GM19328 (cell line): ENCODE measurements around the gene GCFC2.
A peak's percentile ranks its signal among the peaks of the same experiment; 100 is the strongest.
"Not testable (repeated sequence)": the region's sequence is repeated elsewhere in the genome, so short reads cannot be mapped to it uniquely, and the experiment has no call there.

Experiments
- ATAC-seq: cut with Tn5 transposase; IDR thresholded peaks from one replicate; pipeline ENCODE4 v1.9.1; 2021; ENCODE audit warnings: mild to moderate bottlenecking, moderate library complexity; ENCODE audit not compliant: unreplicated experiment

Gene GCFC2

DNA sequence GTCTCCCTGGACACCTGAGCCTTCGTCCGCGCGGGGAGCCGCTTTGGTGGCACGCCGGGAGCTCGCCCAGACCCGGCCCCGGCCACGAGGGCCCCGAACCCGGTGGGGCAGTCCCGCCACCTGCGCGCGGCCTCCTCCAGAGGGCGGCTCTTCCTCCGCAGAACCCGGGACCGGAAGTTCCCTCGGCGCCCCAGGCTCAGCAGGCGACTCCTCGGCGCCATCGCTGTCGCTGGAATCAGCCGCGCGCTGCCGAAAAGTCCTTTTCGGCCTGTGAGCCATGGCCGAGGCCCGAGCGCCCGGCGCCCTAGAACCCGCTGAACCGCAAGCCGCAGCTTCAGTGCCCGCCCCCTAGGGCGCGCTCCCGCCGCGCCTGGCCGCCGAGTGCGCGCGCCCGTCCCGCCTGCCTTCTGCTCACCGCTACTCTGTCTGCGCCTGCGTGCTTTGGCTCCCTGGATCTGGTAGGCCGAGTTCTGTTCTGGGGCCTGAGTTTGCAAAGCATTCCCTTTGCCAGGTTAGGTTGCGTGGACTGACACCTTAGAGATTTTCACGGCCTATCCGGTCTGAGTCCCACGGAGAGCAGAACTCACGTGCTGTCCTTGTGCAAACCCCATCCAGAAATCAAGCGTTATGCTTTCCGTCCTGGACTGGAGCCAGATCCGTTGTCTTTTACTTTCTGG is at the start of gene GCFC2:
Gene GCFC2 (minus strand): TSS at position 339 of the 677 bp plus-strand sequence. CDS start 60 bp downstream, at position 279.
- peak; percentile 92 for ATAC-seq

DNA sequence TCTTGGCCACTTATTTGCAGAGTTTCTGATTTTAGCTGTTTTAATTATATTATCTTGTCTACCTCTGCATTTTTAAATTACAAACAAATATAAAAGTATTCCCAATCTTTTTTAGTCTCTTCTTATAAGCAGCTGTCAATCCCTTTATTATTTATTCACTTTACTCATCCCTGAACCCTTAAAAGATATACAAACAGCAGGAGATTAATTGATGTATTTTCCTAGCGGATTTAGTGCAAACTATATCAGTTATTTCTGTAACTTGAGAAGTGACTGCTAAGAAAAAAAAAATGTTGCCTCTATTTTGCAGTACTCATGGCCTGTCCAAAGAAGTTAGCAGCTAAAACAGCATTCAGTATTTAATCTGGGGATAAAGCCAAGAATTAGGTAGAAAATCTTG is 42.1 kb upstream of the GCFC2 start:
- ATAC-seq, result no peak

DNA sequence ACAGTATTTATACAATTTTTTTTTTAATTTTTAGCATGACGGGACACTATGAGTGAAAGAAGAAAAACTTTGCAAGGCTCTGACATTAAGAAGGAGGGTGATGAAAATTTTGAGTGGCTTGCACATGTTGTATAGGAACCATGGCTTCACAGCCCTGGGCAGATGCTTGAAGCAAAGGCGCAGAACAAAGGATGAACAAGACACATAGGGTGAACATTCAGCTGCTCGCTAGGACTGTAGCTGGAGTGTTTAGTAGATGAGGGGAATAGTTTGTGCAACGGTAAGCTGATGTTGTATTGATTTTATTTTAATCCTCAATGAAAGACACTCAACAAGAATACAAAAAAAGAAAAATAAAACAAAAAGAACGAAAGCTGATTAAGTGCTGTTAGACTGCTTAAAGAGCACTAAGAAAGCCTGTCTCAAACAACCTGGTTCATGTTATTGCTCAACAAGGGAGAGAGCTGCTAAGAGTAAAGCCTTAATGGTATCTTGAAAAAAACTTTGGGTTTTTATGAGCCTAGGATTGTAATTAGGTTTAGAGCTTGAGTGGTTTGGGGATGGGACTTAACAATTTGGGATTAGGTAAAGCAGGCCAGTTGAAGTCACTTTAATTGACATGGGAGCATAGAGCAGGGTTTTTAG is 41.2 kb upstream of the GCFC2 start:
- ATAC-seq, result no peak

DNA sequence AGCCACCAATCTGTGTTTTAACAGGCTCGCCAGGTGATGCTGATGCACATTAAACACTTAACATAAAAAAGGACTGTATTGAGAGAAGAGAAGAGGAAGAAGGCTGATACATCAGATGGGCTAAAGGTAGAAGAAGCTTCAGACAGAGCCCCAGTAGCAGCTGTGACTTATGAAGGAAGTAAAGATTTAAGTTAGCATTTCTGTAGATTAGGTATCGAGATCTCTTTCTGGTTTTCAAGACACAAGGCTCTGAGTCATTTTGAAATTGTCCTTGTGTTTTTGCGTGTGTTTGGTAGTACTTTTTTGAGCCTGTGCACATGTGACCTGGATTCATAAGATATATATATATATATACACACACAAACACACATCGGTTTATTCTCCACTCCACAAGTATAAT is 40.6 kb upstream of the GCFC2 start:
- no peak for ATAC-seq

DNA sequence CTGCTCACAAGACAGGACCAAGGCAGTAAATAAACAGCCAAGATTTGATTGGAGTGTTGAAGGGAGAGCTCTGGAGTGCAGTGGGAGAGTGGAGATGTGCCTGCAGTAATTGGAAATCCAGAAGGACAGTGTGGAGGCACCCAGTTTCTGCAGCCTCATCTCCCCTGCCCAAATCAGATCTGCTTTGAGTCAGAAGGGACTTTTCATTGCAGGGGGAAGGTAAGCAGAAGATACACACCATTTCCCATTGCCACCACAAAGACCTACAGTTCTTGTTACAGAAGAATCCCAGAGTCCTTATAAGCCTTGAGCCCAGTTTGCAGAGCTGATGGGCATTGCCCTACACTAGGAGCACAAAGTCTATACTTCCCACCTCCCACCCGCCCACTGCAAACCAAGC is 27.2 kb upstream of the GCFC2 start:
- ATAC-seq, result no peak

DNA sequence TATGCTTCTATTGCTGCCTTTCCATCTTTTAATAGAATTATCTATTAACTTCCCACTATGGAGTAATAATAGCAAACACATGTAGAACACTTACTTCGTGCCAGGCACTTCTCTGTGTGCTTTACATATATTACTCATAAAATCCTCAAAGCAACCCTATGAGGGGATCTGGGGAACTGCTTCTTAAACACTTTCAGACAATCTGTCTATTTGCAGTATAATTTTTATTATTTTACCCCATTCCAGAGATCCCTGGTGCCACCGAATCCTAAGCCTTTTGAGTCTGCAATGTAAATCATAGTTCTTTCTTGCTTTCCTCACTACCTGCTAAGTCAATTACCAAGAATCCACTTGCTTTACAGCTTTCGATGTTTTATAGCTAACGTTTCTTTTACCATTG is 25.6 kb upstream of the GCFC2 start:
- no peak for ATAC-seq

DNA sequence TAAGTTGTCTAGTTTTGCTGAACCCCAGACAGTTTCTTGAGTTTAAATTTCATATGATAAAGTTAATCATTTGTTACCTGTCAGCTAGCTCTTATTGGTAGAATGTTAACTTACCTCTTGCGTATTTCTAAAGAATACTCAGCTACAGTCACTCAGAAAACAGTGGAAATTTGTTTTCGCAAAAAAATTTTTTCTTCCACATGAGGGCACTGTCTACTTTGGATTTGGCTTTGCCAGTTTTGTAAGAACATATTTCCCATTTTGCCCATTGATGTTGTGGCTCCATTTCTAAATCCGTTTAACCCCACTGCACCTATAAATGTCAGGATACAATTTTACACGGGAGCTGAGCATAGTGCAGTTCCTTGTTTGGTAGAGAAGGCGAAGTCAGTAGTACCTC is 19.1 kb upstream of the GCFC2 start:
- ATAC-seq, result no peak

DNA sequence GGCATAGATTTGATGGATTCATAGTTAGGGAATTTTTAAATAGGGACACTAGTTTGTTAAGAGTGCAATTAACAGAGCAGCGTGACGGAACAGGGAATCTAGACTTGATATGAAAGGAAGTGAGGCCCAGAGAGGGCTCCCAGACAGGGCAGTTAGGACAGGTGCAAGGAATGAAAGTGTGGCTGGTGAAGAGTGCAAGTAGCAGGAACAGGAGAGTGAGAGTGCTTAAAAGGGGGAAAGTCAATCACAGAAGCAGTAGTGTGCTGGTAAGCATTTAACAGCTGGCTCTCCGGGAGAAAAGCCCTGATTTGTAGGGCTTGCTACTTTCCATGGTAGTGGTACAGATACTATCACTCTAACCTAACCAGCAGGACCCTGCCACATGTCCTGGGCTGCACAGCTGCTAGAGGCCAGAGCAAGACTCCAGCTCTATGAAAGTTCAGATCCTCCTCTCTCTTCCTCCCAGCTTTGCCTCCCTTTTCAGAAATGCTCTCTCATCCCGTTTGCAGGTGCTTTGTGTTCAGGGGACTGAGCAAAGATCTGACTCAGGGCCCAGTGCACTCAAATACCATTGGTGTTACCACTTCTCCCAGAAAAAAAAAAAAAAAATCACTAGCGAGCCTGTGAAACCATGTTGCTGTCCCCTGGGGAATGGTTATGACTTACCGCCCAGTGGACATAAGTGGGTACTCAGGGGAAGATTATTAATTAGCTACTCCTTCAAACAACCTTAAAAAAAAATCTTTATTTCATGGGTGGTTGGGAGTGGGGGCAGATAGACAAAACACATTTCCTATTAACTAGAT is 18.1 kb upstream of the GCFC2 start:
- ATAC-seq, result no peak

DNA sequence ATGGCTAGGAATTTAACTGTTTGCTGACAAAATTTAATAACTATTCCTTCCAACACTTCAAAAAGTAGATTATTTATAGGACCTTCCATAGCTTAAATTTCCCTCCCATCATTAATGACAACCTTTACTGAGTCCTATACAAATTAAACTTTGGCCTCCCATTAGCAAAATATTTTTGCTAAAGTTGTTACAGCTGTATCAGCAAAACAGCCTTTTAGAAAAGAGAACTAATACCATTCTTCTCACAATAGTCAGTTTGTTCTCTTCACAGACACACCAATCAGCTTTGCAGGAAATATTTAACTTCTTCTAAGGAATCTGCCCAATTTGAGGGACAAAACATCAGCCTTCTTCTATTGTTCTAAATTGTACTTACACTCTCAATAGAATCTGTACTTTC is 12.0 kb upstream of the GCFC2 start:
- ATAC-seq, result no peak

DNA sequence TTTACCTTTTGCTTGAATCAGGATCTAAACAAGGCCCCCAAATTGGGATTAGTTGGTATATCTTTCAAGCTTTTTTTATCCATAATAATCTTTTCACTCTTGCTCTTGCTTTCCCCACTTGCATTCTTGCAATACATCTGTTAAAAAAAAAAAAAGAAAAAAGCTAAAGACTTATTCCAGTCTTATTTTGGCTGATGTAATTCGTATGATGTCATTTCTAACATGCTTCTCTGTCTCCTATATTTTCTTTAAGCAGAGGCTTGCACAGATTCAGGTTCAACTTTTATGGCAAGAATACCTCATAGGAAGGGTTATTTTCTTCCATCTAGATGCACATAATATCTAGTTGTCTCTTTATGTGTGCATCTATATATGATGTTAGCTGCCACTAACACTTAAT is 9.8 kb upstream of the GCFC2 start:
- no peak for ATAC-seq

DNA sequence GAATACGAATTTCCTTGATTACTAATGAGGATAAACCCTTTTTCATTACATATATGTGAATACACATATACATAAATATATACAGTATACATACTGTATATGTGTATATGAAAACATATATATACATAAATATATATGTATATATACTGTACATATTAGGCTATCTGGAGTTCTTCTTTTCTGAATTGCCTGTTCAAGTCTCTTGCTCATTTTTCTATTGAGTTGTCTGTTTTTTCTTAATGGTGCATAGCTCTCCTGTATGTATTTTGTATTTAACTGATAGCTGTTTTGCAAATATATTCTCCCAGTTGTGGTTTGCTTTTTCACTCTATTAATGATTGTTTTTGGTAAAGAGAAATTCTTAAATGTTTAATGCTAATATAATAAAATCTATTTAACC is 8.9 kb upstream of the GCFC2 start:
- no peak for ATAC-seq

DNA sequence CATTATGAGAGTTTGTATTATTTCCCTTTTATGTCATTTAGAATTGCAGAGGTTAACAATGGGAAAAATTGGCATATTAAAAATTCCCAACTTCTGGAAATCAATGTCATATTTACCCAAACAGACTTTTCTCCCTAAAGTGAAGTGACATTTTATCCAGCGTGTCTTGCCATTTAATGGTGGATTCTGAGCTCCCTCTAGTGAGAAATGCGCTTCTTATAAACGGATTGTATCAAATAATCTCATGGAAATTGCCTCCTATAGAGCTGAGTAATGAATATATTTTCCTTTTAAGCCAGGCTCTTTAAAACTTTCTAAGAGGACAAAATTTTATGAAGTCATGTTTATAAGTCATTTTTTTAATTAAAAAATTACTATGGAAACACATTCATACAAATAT is 5.7 kb upstream of the GCFC2 start:
- no peak for ATAC-seq

DNA sequence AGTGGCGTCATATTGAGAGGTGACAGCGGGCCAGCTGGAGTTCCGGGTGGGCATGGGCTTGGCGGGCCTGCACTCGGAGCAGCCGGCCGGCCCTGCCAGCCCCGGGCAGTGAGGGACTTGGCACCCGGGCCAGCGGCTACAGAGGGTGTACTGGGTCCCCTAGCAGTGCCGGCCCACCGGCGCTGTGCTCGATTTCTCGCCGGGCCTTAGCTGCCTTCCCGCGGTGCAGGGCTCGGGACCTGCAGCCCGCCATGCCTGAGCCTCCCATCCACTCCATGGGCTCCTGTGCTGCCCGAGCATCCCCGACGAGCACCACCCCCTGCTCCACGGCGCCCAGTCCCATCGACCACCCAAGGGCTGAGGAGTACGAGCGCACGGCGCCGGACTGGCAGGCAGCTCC is 875 bp upstream of the GCFC2 start:
- not testable (repeated sequence) for ATAC-seq

DNA sequence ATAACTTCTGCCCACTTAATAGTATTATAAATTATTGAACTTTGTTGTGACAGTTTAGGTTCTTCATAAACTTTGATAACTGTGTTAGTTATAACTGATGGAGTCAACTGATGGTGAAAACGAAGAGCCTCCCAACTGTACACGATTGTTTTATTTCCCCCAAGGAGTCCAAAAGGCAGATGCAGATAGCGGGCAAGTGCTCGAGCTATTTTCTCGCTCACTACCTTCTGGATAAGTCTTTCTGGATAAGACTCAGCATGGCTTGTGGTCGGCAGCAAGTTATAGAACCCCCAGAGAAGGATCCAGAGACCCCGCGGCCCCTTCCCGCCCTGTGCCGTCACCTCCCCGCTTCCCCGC is 517 bp downstream of the GCFC2 start:
- ATAC-seq, result peak; percentile 29

DNA sequence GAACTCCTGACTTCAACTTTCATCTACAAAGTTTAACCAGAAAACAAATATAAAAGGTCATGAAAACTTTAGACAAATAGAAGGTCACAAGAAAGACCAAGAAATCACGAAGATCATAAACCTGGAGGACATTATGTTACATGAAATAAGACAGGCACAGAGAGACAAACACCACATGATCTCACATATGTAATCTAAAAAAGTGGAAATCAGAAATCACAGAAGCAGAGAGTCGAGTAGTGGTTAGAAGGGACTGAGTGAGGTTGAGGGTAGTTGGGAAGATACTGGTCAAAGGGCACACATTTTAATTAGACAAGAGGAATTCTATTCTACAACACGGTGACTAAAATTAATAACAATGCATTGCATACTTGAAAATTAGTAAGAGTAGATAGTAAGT is 1.4 kb downstream of the GCFC2 start:
- ATAC-seq, result no peak

DNA sequence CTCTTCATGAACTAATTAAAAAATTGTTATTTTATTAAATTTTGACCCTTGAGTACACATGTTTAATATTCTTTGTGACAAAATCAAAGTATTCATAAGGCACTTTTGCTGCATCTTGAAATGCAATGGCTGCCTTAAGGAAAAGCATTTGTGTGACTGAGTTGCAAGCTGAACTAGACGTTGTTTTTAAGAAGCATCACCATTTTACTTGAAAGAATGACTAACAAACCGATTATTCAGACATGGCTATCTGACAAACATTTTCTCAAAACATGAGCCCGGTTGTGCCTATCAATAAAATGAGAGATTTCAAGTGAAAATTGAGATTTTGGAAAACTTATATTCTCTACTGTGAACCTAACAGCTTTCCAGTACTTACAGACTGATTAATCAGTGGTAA is 2.8 kb downstream of the GCFC2 start:
- ATAC-seq, result no peak

DNA sequence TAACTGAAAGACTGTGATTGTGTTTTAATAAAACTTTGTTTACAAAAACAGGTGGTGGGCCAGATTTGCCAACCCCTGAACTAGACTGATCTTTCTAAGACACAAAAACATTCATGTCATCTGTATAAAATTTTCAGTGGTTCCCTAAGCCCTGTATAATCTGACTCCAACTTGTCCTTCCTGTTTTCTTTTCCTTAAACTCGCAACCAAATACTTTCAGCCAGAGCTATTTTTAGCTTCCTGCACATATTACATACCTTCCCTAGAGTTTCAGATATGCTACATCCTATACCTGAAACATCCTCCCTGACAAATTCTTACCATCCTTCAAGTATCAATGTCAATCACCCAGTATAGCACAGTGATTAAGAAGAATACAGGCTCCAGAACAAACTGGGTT is 4.8 kb downstream of the GCFC2 start:
- no peak for ATAC-seq

DNA sequence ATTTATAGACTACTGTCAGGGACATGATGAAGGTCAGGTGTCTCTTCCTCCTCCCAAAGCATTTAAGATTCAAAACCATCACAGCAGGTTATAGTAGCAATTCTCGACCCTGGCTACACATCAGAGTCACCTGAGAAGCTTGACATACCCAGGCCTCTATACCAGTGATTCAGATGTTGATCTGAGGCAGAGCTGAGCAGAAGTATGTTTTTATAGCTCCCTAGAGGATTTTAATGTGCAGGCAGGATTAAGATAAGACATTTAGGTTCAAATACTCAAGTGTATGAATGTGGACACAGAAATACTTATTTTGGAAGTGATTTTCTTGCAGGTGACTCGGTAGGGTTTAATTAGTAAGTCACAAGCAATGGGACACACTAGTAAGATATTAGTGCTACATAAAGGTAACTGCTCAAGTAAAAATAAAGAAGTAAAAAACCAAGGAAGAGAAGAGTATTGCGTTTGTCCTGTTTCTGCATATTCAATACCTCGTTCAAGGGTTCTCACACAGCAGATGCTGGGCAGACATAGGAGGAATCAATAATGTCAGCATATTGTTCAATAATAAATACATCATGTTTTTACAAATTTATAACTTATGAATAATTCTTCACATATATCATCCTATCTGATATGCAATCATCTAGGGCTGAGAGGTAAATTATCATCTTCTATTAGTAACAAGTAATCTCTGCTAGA is 7.0 kb downstream of the GCFC2 start:
- ATAC-seq, result no peak

DNA sequence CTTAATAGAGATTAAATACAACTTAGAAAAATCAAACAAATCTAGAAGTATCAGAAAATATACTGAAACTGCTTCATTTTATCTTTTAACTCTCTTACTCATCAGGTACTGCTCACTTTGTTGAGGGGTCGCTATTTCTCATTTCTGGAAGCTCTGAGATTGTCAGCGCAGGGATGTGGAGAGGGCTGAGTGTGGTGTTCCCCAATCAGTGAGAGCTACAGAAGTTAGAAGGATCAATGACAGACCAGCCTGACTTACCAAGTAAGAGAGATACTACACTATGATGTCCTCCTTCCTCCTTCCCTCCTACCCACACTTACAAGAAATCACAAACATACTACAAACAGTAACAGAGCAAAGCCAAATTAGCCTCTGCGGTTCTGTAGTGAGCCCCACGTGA is 8.1 kb downstream of the GCFC2 start:
- ATAC-seq, result no peak

DNA sequence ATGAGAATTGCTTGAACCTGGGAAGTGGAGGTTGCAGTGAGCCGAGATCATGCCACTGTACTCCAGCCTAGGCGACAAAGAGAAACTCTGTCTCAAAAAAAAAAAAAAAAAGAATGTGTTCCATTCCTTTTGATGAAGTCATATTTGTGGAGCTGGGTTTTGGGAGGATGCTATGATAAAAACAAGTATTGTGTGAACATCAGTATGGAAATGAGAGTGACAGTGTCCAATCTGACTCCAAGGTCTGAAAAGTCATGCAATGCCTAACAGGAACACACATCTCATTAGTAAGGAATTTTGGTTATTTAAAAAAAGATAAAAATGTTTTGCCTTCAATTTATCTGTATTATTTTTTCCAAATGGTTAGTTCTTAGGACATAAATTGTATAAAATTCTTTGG is 11.8 kb downstream of the GCFC2 start:
- ATAC-seq, result no peak

DNA sequence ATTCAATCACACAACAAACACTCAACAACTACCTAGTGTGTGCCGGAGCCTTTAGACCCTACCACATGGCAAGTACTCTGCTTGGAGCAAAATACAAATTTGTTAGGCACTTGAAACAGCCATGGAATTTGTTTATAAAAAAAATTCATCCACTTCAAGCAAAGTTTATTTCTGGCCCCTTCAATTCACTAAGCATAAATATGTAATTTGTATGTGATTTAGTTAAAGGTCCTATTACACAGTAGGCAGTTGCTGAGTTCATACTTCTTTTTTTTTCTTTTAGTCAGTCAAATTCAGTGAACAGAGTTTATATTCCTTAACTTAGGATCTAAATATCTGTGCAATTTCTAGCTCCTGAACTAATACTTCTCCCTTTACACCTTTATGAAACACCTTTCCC is 22.5 kb downstream of the GCFC2 start:
- no peak for ATAC-seq

DNA sequence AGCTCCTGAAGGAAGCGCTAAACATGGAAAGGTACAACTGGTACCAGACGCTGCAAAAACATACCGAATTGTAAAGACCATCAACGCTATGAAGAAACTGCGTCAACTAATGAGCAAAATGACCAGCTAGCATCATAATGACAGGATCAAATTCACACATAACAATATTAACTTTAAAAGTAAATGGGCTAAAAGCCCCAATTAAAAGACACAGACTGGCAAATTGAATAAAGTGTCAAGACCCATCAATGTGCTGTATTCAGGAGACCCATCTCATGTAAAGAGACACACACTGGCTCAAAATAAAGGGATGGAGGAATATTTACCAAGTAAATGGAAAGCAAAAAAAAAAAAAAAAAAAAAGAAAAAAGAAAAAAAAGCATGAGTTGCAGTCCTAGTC is 27.3 kb downstream of the GCFC2 start:
- ATAC-seq, result not testable (repeated sequence)
